IPS DF 6.9 (cell line): Measurements from ENCODE around the gene PLA2G5.
"Not testable (repeated sequence)": the region's sequence is repeated elsewhere in the genome, so short reads cannot be mapped to it uniquely, and the experiment has no call there.

ENCODE experiments used
- DNase-seq: peaks from one replicate; pipeline ENCODE4 v3.0.0-alpha.2; 2013; ENCODE audit warnings: low read depth, low spot score
- H3K27ac ChIP-seq: one replicate; pipeline ENCODE4 v1.5.1; 2013; ENCODE audit warnings: low read length, control low read depth
- H3K27me3 ChIP-seq: 2 replicates; pipeline ENCODE4 v1.6.1; 2013; ENCODE audit warnings: mild to moderate bottlenecking, low read length; ENCODE audit not compliant: control insufficient read depth, insufficient read depth
- H3K36me3 ChIP-seq: 2 replicates; pipeline ENCODE4 v1.6.1; 2013; ENCODE audit warnings: low read length; ENCODE audit not compliant: control insufficient read depth, insufficient read depth
- H3K4me1 ChIP-seq: 2 replicates; pipeline ENCODE4 v1.6.1; 2013; ENCODE audit warnings: low read length; ENCODE audit not compliant: control insufficient read depth, insufficient read depth
- H3K4me3 ChIP-seq: 2 replicates; pipeline ENCODE4 v1.5.1; 2013; ENCODE audit warnings: mild to moderate bottlenecking, low read length
- H3K9me3 ChIP-seq: 2 replicates; pipeline ENCODE4 v1.6.1; 2013; ENCODE audit warnings: low read length, inconsistent platforms; ENCODE audit not compliant: control insufficient read depth, insufficient read depth
- WGBS: extraction: QIAGEN DNeasy Blood & Tissue Kit; methylation state at CpG from one replicate; pipeline ENCODE4 v1.1.7; 2013; ENCODE audit warnings: mixed read lengths, missing lambda C conversion rate; ENCODE audit not compliant: insufficient read length, insufficient coverage; 5-methylcytosine and 5-hydroxymethylcytosine counted together

The PLA2G5 gene

DNA sequence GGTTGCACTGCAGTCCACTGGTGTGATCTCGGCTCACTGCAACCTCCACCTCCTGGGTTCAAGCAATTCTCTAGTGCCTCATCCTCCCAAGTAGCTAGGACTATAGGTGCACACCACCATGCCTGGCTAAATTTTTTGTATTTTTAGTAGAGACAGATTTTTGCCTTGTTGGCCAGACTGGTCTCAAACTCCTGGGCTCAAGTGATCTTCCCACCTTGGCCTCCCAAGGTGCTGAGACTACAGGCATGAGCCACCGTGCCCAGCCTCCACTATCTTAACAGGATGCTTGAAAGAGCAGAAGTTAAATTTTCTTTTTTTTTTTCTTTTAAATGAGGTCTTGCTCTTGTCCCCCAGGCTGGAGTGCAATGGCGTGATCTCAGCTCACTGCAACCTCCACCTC is 60.5 kb downstream of the PLA2G5 start:
- not testable (repeated sequence) for H3K9me3 ChIP-seq, H3K4me1 ChIP-seq, H3K4me3 ChIP-seq, DNase-seq, H3K27me3 ChIP-seq, H3K36me3 ChIP-seq, H3K27ac ChIP-seq
- no CpG with 5 or more reads among the region's 3 CpGs for WGBS

DNA sequence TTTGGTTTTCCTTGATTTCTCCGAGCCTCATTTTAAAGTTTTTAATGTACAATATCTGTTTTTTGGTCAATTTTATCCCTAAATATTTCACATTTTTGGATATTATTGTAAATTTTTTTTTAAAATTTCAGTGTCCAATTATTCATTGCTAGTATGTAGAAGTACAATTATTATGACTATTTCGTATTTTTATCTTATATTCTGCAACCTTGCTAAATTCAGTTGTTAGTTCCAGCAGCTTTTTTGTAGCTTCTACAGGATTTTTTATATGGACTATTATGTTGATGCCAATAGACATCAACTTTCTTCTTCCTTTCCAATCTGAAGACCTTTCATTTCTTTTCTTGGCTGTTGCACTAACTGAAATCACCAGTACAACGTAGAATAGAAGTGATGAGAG is 65.0 kb downstream of the PLA2G5 start:
- no peaks in the 10 kb centered on the region for H3K4me1 ChIP-seq
- no peak overlapping the region for H3K27ac ChIP-seq
- H3K9me3 ChIP-seq, result no peaks in the 10 kb centered on the region
- DNase-seq, result no peak
- H3K36me3 ChIP-seq, result no peaks in the 10 kb centered on the region
- H3K4me3 ChIP-seq, result no peak overlapping the region
- no CpG with 5 or more reads among the region's 3 CpGs for WGBS
- no peaks in the 10 kb centered on the region for H3K27me3 ChIP-seq

DNA sequence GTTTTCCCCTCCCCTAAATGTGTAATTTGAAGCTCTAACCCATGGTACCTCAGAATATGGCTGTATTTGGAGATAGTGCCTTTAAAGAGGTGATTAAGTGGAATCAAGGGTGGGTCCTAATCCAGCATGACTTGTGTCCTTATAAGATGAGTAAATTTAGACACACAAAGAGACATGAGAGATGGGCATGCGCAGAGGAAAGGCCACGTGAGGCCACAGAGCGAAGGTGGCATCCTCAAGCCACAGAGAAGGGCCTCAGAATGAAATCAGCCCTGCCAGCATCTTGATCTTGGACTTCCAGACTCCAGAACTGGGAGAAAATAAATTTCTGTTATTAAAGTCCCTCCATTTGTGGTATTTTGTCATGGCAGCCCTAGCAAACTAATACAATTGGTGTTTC is 66.3 kb downstream of the PLA2G5 start:
- Histone ChIP-seq H3K9me3 (no peaks in the 10 kb centered on the region), H3K4me3 (no peak overlapping the region), H3K27me3 (no peaks in the 10 kb centered on the region), H3K36me3 (no peaks in the 10 kb centered on the region), H3K4me1 (no peaks in the 10 kb centered on the region), H3K27ac (no peak overlapping the region)
- no CpG with 5 or more reads among the region's 3 CpGs for WGBS
- no peak for DNase-seq

DNA sequence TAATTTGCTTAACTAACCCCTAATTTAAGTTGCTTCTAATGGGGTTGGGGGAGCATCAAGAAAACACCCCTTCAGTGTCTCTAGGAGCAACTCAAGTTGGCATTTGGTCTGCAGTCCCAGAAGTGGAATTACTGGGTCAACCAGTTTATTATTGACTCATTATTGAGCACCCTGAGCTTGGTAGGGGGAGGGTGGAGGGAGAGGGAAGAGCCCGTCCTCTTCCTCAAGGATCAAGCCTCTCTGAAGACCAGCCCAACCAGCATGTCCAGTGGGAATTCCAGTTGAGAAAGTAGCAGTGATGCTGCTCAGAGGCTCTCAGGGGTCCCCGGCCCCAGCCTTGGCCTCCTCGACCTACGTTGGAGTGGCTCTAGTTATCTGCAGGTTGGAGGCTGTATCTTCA is 67.1 kb downstream of the PLA2G5 start:
- Histone ChIP-seq H3K4me3 (no peak overlapping the region), H3K9me3 (no peaks in the 10 kb centered on the region), H3K27me3 (no peaks in the 10 kb centered on the region), H3K4me1 (no peaks in the 10 kb centered on the region), H3K27ac (no peak overlapping the region), H3K36me3 (no peaks in the 10 kb centered on the region)
- no peak for DNase-seq
- no CpG with 5 or more reads among the region's 4 CpGs for WGBS

DNA sequence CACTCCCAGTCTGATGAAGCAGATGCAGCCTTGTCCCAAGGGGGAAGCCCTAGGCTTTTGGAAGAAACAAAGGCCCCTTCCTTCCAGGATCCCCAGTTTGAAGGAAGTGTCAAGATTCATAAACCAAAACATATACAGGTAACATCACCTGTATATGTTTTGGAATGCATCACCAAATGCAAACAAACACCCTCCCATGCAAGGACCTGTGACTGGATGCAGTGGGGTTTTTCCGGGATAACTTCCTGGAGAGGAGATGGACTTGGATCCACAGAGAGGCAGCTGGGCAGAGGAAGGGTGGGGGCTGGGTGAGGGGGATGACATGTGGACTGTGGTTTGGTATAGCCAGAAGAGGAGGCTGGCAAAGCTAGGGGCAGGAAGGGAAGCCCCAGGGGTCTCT is 67.6 kb downstream of the PLA2G5 start:
- no peak for DNase-seq
- H3K36me3 ChIP-seq, result no peaks in the 10 kb centered on the region
- H3K27me3 ChIP-seq, result no peaks in the 10 kb centered on the region
- H3K27ac ChIP-seq, result no peak overlapping the region
- WGBS, result no CpG with 5 or more reads among the region's 1 CpG
- no peak overlapping the region for H3K4me3 ChIP-seq
- H3K4me1 ChIP-seq, result no peaks in the 10 kb centered on the region
- no peaks in the 10 kb centered on the region for H3K9me3 ChIP-seq

DNA sequence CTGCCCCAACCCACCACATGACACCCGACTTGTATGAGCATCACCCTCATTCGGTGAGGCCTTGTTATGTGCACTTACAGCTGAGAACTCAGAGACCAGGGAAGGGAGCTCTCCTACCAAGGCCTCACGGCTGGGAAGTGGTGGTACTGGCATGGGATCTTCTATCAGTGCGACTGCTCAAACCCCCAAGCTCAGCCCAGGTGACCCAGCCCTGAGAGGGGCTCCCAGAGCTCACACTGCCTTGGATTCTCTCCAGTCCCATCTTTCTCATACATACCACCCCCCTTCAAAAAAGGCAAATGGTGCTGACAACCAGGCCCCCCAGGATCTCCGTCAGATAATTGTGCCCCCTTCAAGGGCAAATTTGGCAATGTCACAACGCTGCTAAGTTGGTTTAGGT is 68.4 kb downstream of the PLA2G5 start:
- DNase-seq, result no peak
- H3K4me3 ChIP-seq, result no peak overlapping the region
- no peaks in the 10 kb centered on the region for H3K4me1 ChIP-seq
- H3K9me3 ChIP-seq, result no peaks in the 10 kb centered on the region
- no CpG with 5 or more reads among the region's 6 CpGs for WGBS
- H3K27ac ChIP-seq, result no peak overlapping the region
- no peaks in the 10 kb centered on the region for H3K36me3 ChIP-seq
- no peaks in the 10 kb centered on the region for H3K27me3 ChIP-seq

DNA sequence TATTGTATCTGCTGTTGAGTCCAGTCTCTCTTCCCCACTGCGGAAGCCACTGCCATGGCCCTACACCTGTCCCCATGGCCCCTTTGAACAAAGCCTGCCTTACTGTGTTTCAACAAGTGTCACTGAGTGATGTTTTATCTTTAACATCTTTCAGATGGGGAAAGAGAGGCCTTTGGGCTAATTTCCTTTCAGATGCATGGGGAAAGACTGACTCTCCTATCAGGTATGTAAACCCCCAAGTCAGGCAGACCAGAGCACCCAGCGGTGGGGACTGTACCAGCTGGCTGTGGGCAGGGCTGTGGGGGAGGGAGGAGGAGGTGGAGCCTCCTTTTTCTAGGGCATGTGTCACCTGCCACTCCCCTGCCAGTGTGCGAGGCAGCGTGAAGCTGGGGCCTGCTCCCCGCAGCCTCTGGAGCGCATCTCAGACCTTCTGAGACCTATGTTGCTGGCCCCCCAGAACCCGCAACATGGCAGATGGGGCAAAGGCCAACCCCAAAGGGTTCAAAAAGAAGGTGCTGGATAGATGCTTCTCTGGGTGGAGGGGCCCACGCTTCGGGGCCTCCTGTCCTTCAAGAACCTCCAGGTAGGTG is 69.1 kb downstream of the PLA2G5 start, which contains the start of gene PLA2G2F:
TSS of gene PLA2G2F (plus strand) at position 363 of the 590 bp plus-strand sequence. CDS start at position 468, 105 bp downstream.
- H3K9me3 ChIP-seq, result no peaks in the 10 kb centered on the region
- H3K36me3 ChIP-seq, result no peaks in the 10 kb centered on the region
- no peaks in the 10 kb centered on the region for H3K4me1 ChIP-seq
- no CpG with 5 or more reads among the region's 9 CpGs for WGBS
- no peak within 1 kb of the TSS for H3K27ac ChIP-seq
- H3K27me3 ChIP-seq, result no peaks in the 10 kb centered on the region
- no peak for DNase-seq
- no peak within 1 kb of the TSS for H3K4me3 ChIP-seq

DNA sequence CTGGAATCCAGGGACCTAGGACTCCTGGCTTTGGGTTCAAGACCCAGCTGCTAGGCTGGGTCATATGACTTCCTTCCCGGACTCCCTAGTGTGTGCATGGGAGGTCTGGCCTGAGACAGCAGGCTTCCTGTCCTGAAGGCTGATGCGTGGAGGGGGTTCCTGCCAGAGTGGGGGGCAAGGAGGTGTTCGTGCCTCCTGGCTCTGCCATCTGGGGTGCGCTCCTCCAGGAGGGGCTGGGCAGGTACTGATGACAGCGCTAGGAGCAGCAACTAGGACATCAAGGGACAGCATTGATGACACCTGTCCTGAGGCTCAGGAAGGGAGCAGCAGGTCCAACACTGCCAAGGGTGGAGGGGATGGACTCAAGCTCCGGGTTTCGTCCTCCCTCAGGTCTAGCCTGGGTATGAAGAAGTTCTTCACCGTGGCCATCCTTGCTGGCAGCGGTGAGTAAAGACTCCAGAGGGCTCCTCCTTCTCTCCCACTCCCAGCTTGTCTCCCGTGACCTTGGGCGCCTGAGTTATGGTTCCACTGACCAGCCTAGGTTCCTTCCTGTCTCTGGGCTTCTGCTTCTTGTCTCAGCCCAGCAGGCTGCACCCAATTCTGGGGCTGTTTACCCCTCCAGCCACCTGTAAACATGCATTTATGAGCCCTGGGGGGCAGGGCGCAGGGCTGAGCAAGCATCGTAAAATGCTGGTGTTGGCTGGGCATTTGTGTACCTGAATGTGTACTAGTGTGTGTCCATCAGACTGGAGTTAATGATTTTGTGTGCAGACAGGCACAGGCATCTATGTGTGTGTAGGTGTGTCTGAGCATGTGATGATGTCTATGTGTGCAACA is 70.0 kb downstream of the PLA2G5 start:
- Histone ChIP-seq H3K9me3 (no peaks in the 10 kb centered on the region), H3K4me1 (no peaks in the 10 kb centered on the region), H3K36me3 (no peaks in the 10 kb centered on the region), H3K27ac (no peak overlapping the region), H3K4me3 (no peak overlapping the region), H3K27me3 (no peaks in the 10 kb centered on the region)
- no peak for DNase-seq
- WGBS, result no CpG with 5 or more reads among the region's 13 CpGs

DNA sequence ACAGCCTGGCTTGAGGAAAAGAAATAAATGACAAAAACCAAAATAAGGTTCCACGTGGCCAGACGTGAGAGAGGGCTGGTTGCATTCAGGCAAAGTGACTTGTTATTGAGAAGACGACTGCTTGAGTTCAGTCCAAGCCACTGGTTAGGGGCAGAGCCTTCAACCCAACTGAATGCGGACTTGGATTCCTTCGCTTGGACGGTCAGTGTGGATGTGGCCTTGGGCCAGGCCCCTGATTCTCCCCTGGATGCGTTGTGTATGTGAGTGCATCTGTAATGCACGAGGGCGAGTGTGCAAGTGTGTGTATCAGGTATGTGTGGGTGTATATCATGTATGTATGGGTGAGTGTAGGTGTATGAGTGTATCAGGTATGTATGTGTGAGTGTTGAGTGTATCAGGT is 71.0 kb downstream of the PLA2G5 start:
- Histone ChIP-seq H3K4me1 (no peaks in the 10 kb centered on the region), H3K27ac (no peak overlapping the region), H3K27me3 (no peaks in the 10 kb centered on the region), H3K9me3 (no peaks in the 10 kb centered on the region), H3K4me3 (no peak overlapping the region), H3K36me3 (no peaks in the 10 kb centered on the region)
- no CpG with 5 or more reads among the region's 9 CpGs for WGBS
- no peak for DNase-seq

DNA sequence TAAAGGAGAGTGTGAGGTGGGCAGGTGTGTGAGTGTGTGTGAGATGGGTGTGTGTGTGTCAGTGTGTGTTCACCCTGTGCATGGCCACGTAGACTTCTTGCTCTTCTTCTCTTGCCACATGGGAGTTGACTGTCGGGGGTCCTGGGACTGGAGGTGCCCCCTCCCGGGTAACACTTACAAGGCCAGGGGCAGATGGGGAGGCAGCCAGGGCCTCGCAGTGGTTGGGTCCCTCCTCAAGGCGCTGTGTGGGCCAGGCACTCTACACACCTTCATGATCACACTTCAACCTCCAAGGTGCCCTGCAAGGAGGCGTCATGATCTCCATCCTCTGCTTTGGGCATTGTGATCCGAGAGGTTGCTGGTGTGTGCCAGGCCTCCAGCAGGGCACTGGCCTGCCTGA is 71.5 kb downstream of the PLA2G5 start:
- Histone ChIP-seq H3K9me3 (no peaks in the 10 kb centered on the region), H3K27me3 (no peaks in the 10 kb centered on the region), H3K27ac (no peak overlapping the region), H3K36me3 (no peaks in the 10 kb centered on the region), H3K4me1 (no peaks in the 10 kb centered on the region), H3K4me3 (no peak overlapping the region)
- DNase-seq, result no peak
- no CpG with 5 or more reads among the region's 7 CpGs for WGBS
